LHCN-M2 (cell line): ENCODE measurements around the gene TMEM212. TPM values are rescaled to one million over a fixed set of nuclear protein-coding genes. Genes with fewer than 3 reads are reported as not detected.

Experiments used
- DNase-seq: peaks from one replicate; pipeline ENCODE4 v3.0.0-alpha.2; 2012; ENCODE audit warnings: low read depth
- total RNA-seq: library from RNA; depleted of rRNA; stranded (reverse); fragments of >200 nt; gene quantifications from 2 replicates; pipeline ENCODE4 v1.2.3, GENCODE V29; 2014

TMEM212 gene
- total RNA-seq, 1 experiment from 2014 or later = not detected

DNA sequence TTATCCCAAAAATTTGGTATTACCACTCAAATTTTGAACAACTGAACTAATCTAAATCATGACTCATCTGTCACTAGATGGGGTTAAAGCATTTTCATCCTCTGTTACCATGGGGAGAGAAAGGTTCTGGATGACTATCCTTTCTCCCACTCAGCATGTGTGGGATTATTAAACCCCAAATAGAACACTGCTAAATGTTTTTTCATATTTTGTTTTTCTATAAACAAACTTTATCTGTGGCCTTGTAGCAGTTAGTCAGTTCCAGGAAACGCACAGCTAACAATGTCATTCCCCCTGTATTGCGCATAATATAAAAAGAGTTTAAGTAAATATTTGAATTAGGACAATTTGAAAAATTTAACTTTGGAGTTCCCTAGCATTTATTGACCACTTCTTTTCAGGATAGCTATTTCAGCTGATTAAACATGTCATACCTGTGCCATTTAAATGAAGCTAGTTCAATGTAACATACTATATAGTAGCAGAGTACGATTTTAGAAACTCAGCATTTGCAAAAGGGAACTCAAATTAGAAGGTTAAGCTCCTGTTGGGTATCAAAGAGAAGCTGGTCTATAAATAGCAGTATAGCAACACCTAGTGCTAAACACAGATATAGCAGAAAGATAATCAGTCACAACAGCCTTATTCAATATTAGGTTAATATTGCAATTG is 9.2 kb upstream of the TMEM212 start:
- DNase-seq = peak; percentile 58

DNA sequence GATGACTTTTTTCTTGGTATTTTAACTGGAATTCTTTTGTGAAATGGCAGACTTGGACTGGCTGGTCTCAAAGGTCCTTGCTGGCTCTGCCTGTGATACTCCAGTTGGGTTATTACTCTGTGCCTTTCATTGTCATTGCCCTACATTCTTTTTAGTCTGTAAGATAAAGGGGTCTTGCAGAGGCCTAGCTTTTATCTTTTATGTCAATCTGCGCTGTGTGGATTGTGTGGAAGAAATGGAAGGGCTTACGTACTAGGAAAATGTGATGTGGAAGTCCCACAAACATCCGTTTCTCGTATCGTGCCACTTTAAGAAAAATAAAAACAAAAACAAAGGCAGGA is 8.7 kb upstream of the TMEM212 start:
- DNase-seq = no peak

- no peak for DNase-seq
Measured at GRCh38 chr3:171835116-171835515, 8.0 kb upstream of the TMEM212 start.

- DNase-seq = no peak
Measured at GRCh38 chr3:171835613-171836012, 7.5 kb upstream of the TMEM212 start.

GRCh38 chr3:171836855-171837254 is 6.3 kb upstream of the TMEM212 start:
- DNase-seq = no peak

GRCh38 chr3:171837698-171838097 is 5.5 kb upstream of the TMEM212 start:
- no peak for DNase-seq

DNA sequence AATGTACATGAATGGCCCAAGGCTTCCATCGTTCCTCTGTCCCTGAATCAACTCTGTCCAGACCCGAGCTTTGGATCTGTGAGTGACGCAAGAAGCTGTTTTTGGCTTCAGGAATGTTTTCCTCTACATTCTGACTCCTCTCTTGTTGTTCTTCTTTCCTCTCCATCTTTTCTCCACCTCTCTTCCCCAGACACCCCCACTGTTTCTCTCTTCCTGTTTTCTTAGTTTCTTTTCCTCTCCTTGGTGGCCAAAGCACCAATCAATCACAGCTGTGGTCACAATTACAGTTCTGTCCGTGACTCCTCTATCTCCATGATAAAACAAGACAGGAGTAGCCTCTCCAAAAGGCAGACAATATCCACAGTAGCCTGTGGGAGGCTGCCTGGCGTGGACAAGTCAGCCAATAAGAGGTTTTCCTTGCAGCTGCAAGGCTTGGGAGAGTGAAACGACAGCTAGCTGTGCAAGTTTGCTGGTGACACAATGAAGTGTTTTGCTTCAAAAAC is 4.9 kb upstream of the TMEM212 start:
- peak; percentile 77 for DNase-seq

- no peak for DNase-seq
Measured at GRCh38 chr3:171839270-171839669, 3.9 kb upstream of the TMEM212 start.

DNA sequence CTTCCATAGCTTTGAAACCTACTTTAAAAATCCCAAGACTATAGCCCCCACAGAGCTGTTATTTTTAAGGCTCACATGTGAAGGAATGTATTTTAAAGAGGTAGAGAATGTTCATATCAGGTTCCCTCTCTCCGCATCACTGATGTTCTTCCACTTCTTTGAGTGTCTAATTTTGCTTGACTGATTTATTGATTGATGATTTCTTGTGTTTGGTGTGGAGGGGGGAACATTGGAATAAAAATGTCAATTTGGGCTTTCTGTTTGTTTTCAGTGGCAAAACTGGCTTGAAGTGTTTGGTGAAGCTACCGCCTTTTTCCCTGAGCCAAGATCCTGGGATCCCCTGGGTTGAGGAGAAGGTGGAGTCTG is 2.7 kb upstream of the TMEM212 start:
- DNase-seq = no peak

DNA sequence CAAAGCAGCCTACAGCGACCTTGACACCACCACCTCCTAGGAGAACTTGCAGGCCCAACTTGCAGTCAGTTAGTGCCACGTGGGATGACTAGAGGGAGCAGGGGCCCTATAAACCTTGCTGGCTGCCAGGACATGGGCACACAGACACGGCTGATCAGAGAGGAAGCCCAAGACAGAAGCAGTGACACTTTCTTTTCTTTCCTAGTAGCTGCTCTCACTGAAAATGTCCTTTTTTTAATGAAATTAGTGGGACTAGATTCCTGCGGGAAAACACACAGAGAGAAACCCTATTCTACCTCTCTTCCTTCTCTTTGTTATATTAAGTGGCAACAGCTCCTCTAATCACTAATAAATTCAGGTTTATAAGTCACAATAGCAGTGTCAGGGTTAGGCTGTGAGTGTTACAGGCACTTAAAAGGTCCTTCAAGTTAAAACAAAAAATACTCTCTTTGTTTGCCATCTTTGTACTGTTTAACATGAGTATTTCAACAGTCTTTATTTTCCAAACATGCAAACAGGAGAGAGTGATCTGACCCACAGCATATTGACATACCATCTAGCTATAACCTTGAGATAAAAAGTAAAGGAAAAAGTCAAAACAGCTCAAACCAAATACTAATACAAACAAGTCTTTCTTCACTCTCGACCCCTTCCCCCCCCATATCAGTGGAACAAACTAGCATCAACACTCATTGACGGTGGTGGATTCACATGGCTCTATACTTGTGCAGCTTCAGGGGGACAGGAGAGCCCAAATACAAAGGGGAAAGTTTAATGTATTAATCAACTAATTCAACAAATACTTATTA is 2.1 kb upstream of the TMEM212 start:
- no peak for DNase-seq

DNA sequence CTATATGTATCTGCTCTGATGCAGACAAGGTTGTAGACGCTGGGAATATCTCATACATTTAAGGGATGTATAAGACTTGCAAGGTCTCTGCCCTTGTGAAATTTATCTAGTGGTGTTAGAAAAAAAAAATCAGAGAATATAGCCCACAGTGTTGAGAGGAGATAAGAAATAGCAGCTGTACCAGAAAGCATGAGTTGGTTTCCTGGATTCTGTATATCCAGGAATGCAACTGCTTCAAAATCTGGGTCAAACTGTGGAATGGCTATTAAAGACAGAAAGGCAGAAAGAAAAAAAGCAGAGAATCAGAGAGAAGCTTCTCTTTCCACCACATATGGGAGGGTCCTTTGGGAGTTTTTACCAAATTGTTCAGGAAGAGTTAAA is 1.5 kb upstream of the TMEM212 start:
- peak; percentile 28 for DNase-seq

DNA sequence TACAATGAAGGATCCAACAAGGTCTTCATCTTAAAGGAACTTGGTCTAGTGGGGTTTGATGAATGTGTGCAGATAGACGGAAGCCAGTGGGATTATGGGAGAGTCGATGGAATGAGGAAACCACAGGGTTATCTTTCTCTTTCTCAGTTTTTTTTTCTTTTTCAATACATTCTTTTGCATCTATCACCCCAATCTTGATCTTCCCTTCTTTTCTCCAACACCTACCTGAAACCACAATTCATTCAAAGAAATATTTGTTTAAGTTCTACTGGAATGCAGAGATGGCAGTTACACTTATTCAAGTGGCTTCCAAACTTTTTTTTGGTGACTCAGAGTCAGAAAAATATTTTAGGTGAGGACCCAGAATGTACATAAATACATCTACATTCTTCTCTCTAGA is 1.7 kb downstream of the TMEM212 start:
- DNase-seq = no peak

GRCh38 chr3:171845481-171846284 is 2.5 kb downstream of the TMEM212 start:
- DNase-seq = no peak

DNA sequence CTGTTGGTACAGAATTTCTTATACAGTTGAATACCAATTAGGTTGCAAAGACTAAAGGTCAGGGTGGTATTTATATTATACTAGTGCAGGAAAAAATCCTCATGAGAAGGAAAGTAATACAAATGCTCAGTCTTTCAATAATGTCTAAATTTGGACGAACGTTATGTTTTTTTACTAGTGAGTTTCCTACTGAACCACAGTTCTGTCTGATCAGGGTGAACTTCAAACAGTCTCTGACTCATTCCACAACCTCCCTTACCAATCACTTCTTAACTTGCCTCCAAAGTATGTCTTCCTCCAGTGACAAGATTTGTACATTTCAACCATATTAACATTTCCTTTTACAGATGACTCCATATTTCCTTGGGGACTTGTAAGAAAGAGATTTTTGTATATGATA is 3.4 kb downstream of the TMEM212 start:
- no peak for DNase-seq

DNA sequence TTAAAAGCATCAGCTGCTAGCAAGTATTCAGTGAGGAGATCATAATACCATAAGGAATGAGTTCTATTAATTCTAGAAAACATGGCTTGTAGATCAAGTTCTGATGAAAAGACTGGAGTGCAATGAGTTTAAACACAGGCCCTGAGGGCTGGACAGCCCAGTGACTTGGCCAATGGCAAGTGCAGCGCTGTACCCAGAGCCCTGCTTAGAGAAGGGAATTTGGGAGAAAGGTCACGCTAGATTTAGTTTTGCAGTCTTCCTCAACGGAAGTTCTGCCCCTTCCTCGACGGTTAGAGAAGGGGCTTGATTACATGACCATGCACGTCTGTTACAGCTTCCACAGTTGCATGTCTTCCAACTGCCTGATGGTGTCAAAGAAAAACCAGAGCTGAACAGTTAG is 4.0 kb downstream of the TMEM212 start:
- DNase-seq = no peak

DNA sequence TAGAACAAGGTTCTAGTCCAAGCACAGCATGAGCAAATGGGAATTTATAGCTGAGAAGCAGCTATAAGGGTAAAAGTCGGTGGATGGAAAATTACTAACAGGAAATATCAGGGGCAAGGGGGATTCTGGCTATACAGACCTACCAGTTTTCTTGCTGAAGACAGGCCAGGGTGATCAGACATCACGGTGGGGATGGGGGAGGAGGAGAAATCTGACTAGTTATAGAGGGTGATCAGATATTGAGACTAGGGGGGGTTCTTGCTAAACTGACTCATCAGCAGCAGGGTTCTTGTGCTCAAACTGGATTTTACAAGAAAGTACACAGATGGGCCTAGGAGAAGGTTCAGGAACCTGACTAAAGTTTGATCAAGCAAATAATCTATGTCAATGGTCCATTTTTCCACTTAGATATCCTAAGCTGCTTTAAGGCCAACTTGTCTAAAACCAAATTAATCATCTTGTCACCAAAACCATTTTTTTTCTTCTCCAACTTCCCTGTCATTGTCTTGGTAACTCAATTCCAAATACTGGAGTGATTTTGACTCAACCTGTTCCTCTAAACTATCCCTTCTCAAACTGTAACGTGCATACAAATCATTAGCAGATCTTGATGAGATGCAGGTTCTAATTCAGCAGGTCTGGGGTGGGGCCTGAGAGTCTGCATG is 4.6 kb downstream of the TMEM212 start:
- no peak for DNase-seq

GRCh38 chr3:171849617-171850319 is 6.6 kb downstream of the TMEM212 start:
- DNase-seq = no peak

GRCh38 chr3:171850320-171850959 is 7.3 kb downstream of the TMEM212 start:
- no peak for DNase-seq

GRCh38 chr3:171850960-171851659 is 8.0 kb downstream of the TMEM212 start:
- no peak for DNase-seq

- DNase-seq = no peak
Measured at GRCh38 chr3:171851660-171852058, 8.5 kb downstream of the TMEM212 start.
